ENCODE results near the gene SPTBN1.

The SPTBN1 gene

DNA sequence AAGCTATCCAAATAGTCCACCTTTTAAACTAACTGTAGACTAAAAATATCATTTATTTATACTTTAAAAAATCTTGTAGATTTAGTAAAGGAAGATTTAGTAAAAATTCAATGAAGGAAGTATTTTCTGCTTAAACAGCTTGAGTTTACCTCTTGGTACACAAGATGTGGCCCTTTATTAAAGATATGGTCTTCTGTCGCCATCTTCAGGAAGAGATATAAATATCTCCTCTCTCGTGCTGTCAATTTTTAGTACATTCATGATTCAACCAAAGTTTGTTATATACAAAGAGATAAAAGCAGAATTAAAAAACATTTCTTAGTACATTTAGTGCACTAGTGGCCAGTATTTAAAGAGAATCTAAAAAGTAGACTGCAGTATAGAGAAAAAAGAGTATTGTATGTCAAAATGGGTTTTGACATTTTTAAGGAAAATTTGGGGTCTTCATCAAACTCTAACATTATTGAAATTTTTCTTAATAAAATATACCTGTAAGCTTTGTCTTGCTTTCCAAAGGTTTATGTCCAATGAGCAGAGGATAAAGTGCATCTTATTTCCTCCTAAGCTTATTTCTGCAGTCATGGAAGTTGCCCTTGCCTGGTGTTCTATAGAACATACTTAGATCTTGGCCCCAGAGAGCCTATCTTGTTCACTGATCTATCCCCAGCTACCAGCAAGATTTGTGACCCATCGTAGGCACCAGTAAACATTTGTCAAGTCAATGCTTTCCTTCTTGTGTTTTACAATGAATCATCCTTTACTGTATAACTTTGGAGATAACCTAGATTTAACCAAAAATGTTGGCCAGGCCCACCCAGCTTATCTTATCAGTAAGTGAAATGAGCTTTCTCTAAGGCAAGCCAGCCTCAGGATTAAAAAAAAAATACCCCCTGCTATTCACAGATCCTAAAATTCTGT lies 248.8 kb downstream of the SPTBN1 start:
- DNase-seq (ENCODE audit: low spot score): peak; percentile 13

- DNase-seq (ENCODE audit: low spot score): no peak
Observed at GRCh38 chr2:54706622-54707021, 250.5 kb downstream of the SPTBN1 start.

GRCh38 chr2:54708584-54709335 lies 252.6 kb downstream of the SPTBN1 start:
- DNase-seq (ENCODE audit: low spot score): peak; percentile 15

GRCh38 chr2:54709336-54709809 lies 253.2 kb downstream of the SPTBN1 start:
- no peak for DNase-seq (ENCODE audit: low spot score)

- DNase-seq (ENCODE audit: low spot score): no peak
Observed at GRCh38 chr2:54710216-54710615, 254.1 kb downstream of the SPTBN1 start.

DNA sequence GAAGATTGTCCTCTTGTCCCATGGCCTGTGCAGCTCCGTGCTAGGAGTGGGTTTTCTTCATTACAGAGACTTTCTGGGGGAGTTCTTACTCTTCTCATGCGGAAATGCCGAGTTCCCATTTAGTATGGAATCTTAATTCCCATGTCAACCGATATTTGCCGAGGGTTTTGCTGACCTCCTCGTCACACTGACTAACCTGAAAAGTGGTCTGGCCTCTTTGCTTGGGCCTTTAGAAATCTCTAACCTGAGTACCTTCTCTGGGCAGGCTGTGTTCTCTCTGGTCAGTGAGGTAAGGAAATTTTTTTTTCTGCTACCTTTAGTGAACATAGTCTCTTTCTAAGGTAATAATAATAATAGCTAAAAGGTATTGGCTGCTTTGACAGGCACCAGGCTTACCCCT lies 256.4 kb downstream of the SPTBN1 start:
- DNase-seq (ENCODE audit: low spot score): no peak

DNA sequence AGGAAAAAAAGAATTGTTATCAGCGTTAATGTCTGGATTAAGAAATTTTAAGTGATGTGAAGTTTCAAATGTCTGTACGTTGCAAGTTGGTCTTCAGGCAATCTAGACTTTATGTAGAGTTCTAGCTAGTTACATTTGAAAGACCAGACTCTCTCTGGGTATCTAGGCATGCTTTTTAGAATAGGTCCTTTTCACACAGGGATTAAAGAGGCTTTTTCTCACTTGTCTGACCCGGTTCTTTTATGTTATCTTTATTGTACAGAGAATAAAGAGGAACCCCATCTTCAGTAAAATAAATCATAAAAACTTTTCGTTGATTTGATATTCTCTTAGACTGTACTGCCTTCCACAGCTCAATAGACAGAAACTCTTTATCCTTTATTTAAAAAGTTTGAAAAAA lies 258.9 kb downstream of the SPTBN1 start:
- DNase-seq (ENCODE audit: low spot score): no peak

- no peak for DNase-seq (ENCODE audit: low spot score)
Observed at GRCh38 chr2:54716375-54716774, 260.2 kb downstream of the SPTBN1 start.

DNA sequence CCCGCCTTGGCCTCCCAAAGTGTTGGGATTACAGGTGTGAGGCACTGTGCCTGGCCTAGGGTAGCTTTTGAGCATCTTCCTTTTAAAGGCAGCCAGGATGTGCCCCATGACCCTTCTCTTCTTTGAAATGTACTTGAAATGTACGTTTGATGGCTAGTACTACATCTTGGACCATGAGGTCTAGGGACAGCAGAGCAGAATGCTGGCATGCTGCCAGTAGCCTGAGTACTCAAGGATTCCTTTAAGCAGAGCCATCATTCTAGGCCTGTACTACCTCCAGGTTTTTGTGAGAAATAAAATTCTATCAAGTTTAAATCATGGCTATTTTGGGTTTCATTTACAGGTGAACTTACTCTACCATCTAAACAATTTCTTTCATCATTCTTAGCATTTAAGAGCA lies 264.4 kb downstream of the SPTBN1 start:
- DNase-seq (ENCODE audit: low spot score): no peak

Measured in germinal center (tissue), 1 donor.